ENCODE measurements around the gene CAVIN3. TPM values are rescaled to one million over a fixed set of nuclear protein-coding genes. Genes with fewer than 3 reads are reported as not detected.

Gene CAVIN3
- total and polyA plus RNA-seq, 10 donors, result 10.5 to 42.9 (median 33.5) TPM

DNA sequence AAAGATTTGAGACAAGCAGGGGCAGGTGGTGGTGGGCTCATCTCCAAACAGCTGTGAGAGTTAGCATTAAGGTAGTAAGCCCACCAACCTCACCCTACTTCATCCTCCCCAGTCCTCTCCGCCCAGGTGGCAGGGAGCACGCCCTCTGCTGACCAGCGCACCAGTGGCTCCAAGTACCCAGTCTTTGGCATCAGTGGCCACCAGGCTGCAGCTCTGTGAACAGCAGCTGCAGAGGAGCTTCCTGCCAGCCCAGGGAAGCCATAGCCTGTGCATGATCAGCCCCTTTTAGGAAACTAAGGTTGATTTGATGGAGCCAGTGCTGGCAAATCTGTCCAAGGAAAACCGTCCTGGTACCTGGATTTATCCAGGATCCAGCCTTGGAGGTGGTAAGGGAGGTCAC is 21.7 kb downstream of the CAVIN3 start:
- intact Hi-C loops (cut with DNase I; ENCODE audit: low total_unique reads), result no loop called here
- Histone ChIP-seq H3K9me3 (no peaks in the 10 kb centered on the region), H3K4me3 (no peak overlapping the region), H3K36me3 (no peaks in the 10 kb centered on the region), H3K4me1 (no peaks in the 10 kb centered on the region), H3K27me3 (replicated peaks in 1 of 7) (no peaks in the 10 kb centered on the region), H3K27ac (no peak overlapping the region)
- DNase-seq, result no peak
- WGBS, 5 donors, result 37 to 46% (median 43%) methylated on average over 4 of the region's 4 CpGs
- TF ChIP-seq CTCF (IDR thresholded peaks at IDR 0.05 in 8 of 11, conservative IDR thresholded peaks at IDR 0.05 in 3 of 11) (peak in 6 of 11 experiments; percentile 14 to 38 (median 24)), POLR2AphosphoS5 (IDR thresholded peaks at IDR 0.05) (no peak)

DNA sequence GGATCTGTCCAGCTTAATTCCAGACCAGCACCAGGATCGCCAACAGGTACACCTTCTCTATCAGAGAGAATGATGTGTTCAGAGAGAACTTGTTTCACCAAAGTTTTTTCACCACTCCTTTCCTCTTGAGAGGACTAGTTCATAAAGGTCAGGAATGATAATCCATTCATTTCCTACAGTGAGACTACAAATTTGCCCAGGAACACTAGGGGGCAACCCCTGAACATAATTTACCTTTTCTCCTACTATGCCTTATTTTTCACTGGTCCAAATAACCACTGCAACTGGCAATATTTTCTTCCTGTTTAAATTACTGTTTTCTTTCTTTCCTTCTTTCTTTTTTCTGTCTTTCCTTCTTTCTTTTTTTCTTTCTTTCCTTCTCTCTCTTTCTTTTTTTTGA is 22.5 kb downstream of the CAVIN3 start:
- Histone ChIP-seq H3K9me3 (no peaks in the 10 kb centered on the region), H3K4me1 (no peaks in the 10 kb centered on the region), H3K27me3 (replicated peaks in 1 of 7) (no peaks in the 10 kb centered on the region), H3K27ac (no peak overlapping the region), H3K4me3 (no peak overlapping the region), H3K36me3 (no peaks in the 10 kb centered on the region)
- no peak for DNase-seq
- intact Hi-C loops (cut with DNase I; ENCODE audit: low total_unique reads), result no loop called here
- WGBS, 5 donors, result 82 to 100% (median 94%) methylated on average over 1 of the region's 1 CpG
- TF ChIP-seq POLR2AphosphoS5 (IDR thresholded peaks at IDR 0.05), result no peak
- peak in 2 of 11 experiments; percentile 17 to 25 for TF ChIP-seq CTCF (IDR thresholded peaks at IDR 0.05 in 8 of 11, conservative IDR thresholded peaks at IDR 0.05 in 3 of 11)
- no peak for TF ChIP-seq POLR2A (IDR thresholded peaks at IDR 0.05)

DNA sequence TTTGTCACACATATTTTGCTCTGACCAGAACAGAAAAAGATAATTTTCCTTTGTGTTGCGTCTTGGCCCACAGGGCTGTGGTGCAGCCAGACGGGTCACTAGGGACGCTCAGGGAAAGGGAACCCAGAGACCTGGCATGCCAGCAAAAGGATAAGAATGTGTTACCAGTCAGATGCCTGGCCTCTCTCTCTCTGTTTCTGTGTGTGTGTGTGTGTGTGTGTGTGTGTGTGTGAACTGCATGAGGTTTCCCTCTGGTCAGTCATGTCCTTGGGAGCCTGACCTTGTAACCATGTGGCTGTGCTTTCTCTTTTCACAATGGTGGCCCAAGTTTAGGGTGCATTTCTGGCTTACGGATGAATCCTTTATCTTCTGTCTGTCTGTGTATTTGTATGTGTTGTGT is 35.3 kb downstream of the CAVIN3 start:
- Histone ChIP-seq H3K9me3 (no peaks in the 10 kb centered on the region), H3K4me3 (no peak overlapping the region), H3K27ac (no peak overlapping the region), H3K4me1 (no peaks in the 10 kb centered on the region), H3K36me3 (no peaks in the 10 kb centered on the region), H3K27me3 (replicated peaks in 1 of 7) (peaks cover 0 to 33% (median 0%) of the 10 kb centered on the region in 7 donors)
- intact Hi-C loops (cut with DNase I; ENCODE audit: low total_unique reads), result no loop called here
- DNase-seq, result no peak
- TF ChIP-seq POLR2AphosphoS5 (IDR thresholded peaks at IDR 0.05), result no peak
- no peak for TF ChIP-seq POLR2A (IDR thresholded peaks at IDR 0.05)
- no peak for TF ChIP-seq CTCF (IDR thresholded peaks at IDR 0.05 in 8 of 11, conservative IDR thresholded peaks at IDR 0.05 in 3 of 11)
- 69 to 94% (median 85%) methylated on average over 4 of the region's 4 CpGs for WGBS, 5 donors

DNA sequence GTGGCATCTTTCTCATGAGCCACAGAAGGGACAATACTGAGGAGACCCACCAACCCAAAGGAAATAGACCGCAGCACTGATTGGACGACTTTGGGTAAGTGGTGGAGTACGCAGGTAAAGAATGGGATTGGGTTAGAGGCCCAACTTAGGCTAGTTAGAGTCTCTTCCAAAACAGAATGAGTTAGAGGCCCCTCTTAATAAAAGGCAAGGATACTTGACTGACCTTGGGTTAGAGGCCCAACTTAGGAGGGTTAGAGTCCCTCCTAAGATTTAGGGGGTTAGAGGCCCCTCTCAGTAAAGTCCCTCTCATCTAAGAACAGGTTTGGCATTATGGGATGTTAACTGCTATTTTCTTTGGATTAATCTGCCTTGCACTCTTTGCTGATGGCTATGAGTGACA is 36.1 kb downstream of the CAVIN3 start:
- TF ChIP-seq POLR2A (IDR thresholded peaks at IDR 0.05) (no peak), POLR2AphosphoS5 (IDR thresholded peaks at IDR 0.05) (no peak), CTCF (IDR thresholded peaks at IDR 0.05 in 8 of 11, conservative IDR thresholded peaks at IDR 0.05 in 3 of 11) (no peak)
- Histone ChIP-seq H3K27me3 (replicated peaks in 1 of 7) (peaks cover 0 to 31% (median 0%) of the 10 kb centered on the region in 7 donors), H3K9me3 (no peaks in the 10 kb centered on the region), H3K27ac (no peak overlapping the region), H3K36me3 (no peaks in the 10 kb centered on the region), H3K4me1 (no peaks in the 10 kb centered on the region), H3K4me3 (no peak overlapping the region)
- WGBS, 5 donors, result 85 to 95% (median 86%) methylated on average over 3 of the region's 3 CpGs
- DNase-seq, result no peak
- intact Hi-C loops (cut with DNase I; ENCODE audit: low total_unique reads), result no loop called here

All from spleen (tissue), 11 donors.